HEK293T (cell line): ENCODE results near the gene MOGAT2.

Source experiments
- CTCF ChIA-PET: fragments of 350-600 bp; formaldehyde crosslinking; extraction: SDS; loops from one replicate; lab custom pipeline; 2021; ENCODE audit warnings: antibody characterized with exemption, inconsistent platforms; lab: Yijun Ruan, JAX
- POLR2A ChIA-PET: fragments of 350-600 bp; formaldehyde crosslinking; extraction: SDS; loops from one replicate; lab custom pipeline; 2020; ENCODE audit warnings: antibody characterized with exemption, inconsistent platforms; lab: Yijun Ruan, JAX
- DNase-seq: peaks from one replicate; pipeline ENCODE4 v3.0.0; 2012; ENCODE audit warnings: mixed read lengths; ENCODE audit errors: extremely low spot score
- ARNT ChIP-seq: fragments of 450-650 bp; IDR thresholded peaks from 2 replicates; pipeline ENCODE4 v1.6.1; 2017; ENCODE audit warnings: mild to moderate bottlenecking
- BHLHE40 ChIP-seq: fragments of 450-650 bp; IDR thresholded peaks from 2 replicates; pipeline ENCODE4 v1.6.1; 2016; ENCODE audit warnings: mild to moderate bottlenecking, moderate library complexity, borderline replicate concordance
- CTBP1 ChIP-seq: fragments of 450-650 bp; IDR thresholded peaks from 2 replicates; pipeline ENCODE4 v1.6.1; 2016; ENCODE audit warnings: borderline replicate concordance
- ELF4 ChIP-seq: fragments of 450-650 bp; IDR thresholded peaks from 2 replicates; pipeline ENCODE4 v1.6.1; 2017; ENCODE audit warnings: antibody characterized with exemption
- FOXA1 ChIP-seq: fragments of 450-650 bp; IDR thresholded peaks from 2 replicates; pipeline ENCODE4 v1.6.1; 2016; ENCODE audit warnings: mild to moderate bottlenecking
- FOXK2 ChIP-seq: fragments of 450-650 bp; IDR thresholded peaks from 2 replicates; pipeline ENCODE4 v1.6.1; 2016; ENCODE audit warnings: mild to moderate bottlenecking
- FOXM1 ChIP-seq: fragments of 450-650 bp; IDR thresholded peaks from 2 replicates; pipeline ENCODE4 v1.6.1; 2017; ENCODE audit warnings: mild to moderate bottlenecking, borderline replicate concordance
- HDGF ChIP-seq: fragments of 450-650 bp; IDR thresholded peaks from 2 replicates; pipeline ENCODE4 v1.6.1; 2017; ENCODE audit warnings: antibody characterized with exemption, borderline replicate concordance
- L3MBTL2 ChIP-seq: fragments of 450-650 bp; conservative IDR thresholded peaks from 2 replicates; pipeline ENCODE4 v1.6.1; 2016; ENCODE audit warnings: mild to moderate bottlenecking
- LEF1 ChIP-seq: fragments of 450-650 bp; IDR thresholded peaks from 2 replicates; pipeline ENCODE4 v1.6.1; 2017; ENCODE audit warnings: mild to moderate bottlenecking, borderline replicate concordance
- NFRKB ChIP-seq: fragments of 450-650 bp; IDR thresholded peaks from 2 replicates; pipeline ENCODE4 v1.6.1; 2016; ENCODE audit warnings: mild to moderate bottlenecking, moderate library complexity
- PKNOX1 ChIP-seq: fragments of 450-650 bp; IDR thresholded peaks from 2 replicates; pipeline ENCODE4 v1.6.1; 2016
- SP1 ChIP-seq: fragments of 450-650 bp; IDR thresholded peaks from 2 replicates; pipeline ENCODE4 v1.6.1; 2017
- SUZ12 ChIP-seq: fragments of 450-650 bp; IDR thresholded peaks from 2 replicates; pipeline ENCODE4 v1.6.1; 2016; ENCODE audit warnings: mild to moderate bottlenecking
- TARDBP ChIP-seq: fragments of 450-650 bp; IDR thresholded peaks from 2 replicates; pipeline ENCODE4 v1.6.1; 2016
- ZNF384 ChIP-seq: fragments of 450-650 bp; IDR thresholded peaks from 2 replicates; pipeline ENCODE4 v1.6.1; 2016

MOGAT2 gene

GRCh38 chr11:75731095-75731494, 13.5 kb downstream of the MOGAT2 start:
- POLR2A ChIA-PET, result no interaction called here
- no peak for DNase-seq
- CTCF ChIA-PET, result no interaction called here
- TF ChIP-seq TARDBP, result no peak
- TF ChIP-seq FOXA1, result no peak

- ChIA-PET CTCF (no interaction called here), POLR2A (no interaction called here)
- no peak for DNase-seq
- TF ChIP-seq ELF4 (no peak), SP1 (no peak), FOXM1 (no peak), ARNT (no peak), LEF1 (no peak), BHLHE40 (no peak), FOXK2 (no peak), TARDBP (no peak), HDGF (no peak), FOXA1 (no peak), SUZ12 (no peak), NFRKB (no peak), PKNOX1 (no peak), CTBP1 (no peak), L3MBTL2 (no peak), ZNF384 (no peak)
These were observed 15.4 kb downstream of the MOGAT2 start for GRCh38 chr11:75733071-75733430.

- no peak for TF ChIP-seq SP1
- no peak for TF ChIP-seq ZNF384
- TF ChIP-seq ARNT, result no peak
- no peak for TF ChIP-seq CTBP1
- no peak for TF ChIP-seq ELF4
- POLR2A ChIA-PET, result no interaction called here
- CTCF ChIA-PET, result no interaction called here
- no peak for DNase-seq
These were observed 15.9 kb downstream of the MOGAT2 start for GRCh38 chr11:75733431-75734107.

GRCh38 chr11:75734491-75735180, 17.0 kb downstream of the MOGAT2 start:
- CTCF ChIA-PET, result no interaction called here
- POLR2A ChIA-PET, result no interaction called here

GRCh38 chr11:75735181-75735845, 17.7 kb downstream of the MOGAT2 start:
- ChIA-PET POLR2A (no interaction called here), CTCF (no interaction called here)

More at GRCh38 chr11:75734491-75735180, 17.0 kb downstream of the MOGAT2 start:
- TF ChIP-seq L3MBTL2, result no peak
- no peak for TF ChIP-seq FOXM1
- TF ChIP-seq FOXA1, result no peak
- TF ChIP-seq SUZ12, result no peak
- no peak for TF ChIP-seq ELF4
- no peak for TF ChIP-seq NFRKB
- TF ChIP-seq ARNT, result no peak
- TF ChIP-seq CTBP1, result no peak
- no peak for TF ChIP-seq LEF1
- no peak for TF ChIP-seq FOXK2
- no peak for TF ChIP-seq PKNOX1
- no peak for TF ChIP-seq TARDBP
- no peak for DNase-seq

GRCh38 chr11:75737314-75737713, 19.7 kb downstream of the MOGAT2 start:
- TF ChIP-seq FOXM1, result no peak
- TF ChIP-seq SP1, result no peak
- TF ChIP-seq PKNOX1, result no peak
- no peak for DNase-seq
- POLR2A ChIA-PET, result no interaction called here
- CTCF ChIA-PET, result no interaction called here

More at GRCh38 chr11:75735181-75735845, 17.7 kb downstream of the MOGAT2 start:
- no peak for DNase-seq
- TF ChIP-seq ELF4 (no peak), FOXK2 (no peak), SP1 (no peak), FOXA1 (no peak), BHLHE40 (no peak), NFRKB (no peak), FOXM1 (no peak), HDGF (no peak), L3MBTL2 (no peak), ARNT (no peak), SUZ12 (no peak), TARDBP (no peak)
